Measurements from ENCODE around the gene PODNL1. TPM values are rescaled to one million over a fixed set of nuclear protein-coding genes. Genes with fewer than 3 reads are reported as not detected.

Gene PODNL1
- total RNA-seq, 1 experiment from 2014 or later, result 1.1 TPM

DNA sequence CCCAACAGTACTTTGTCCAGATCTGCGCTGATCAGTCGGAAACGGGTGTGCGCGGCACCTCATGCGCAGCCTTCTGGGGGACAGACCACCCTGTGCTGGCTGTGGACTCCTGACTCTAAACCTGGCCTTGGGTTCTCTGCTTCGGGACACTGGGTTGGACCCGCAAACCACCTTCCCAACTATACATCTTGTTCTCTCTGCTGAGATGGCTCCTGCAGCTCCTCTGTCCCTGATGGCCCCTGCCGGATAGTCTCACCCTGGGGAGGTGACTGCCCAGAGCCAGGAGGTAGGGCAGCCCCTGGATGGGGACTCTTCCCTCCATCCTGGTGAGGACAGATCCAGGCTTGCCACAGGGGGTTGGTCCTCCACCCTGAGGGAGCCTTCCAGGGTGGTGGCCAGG lies 44.6 kb upstream of the PODNL1 start:
- H3K9me3 Mint-ChIP-seq, result no peaks in the 10 kb centered on the region
- TF ChIP-seq, protein P1, sequence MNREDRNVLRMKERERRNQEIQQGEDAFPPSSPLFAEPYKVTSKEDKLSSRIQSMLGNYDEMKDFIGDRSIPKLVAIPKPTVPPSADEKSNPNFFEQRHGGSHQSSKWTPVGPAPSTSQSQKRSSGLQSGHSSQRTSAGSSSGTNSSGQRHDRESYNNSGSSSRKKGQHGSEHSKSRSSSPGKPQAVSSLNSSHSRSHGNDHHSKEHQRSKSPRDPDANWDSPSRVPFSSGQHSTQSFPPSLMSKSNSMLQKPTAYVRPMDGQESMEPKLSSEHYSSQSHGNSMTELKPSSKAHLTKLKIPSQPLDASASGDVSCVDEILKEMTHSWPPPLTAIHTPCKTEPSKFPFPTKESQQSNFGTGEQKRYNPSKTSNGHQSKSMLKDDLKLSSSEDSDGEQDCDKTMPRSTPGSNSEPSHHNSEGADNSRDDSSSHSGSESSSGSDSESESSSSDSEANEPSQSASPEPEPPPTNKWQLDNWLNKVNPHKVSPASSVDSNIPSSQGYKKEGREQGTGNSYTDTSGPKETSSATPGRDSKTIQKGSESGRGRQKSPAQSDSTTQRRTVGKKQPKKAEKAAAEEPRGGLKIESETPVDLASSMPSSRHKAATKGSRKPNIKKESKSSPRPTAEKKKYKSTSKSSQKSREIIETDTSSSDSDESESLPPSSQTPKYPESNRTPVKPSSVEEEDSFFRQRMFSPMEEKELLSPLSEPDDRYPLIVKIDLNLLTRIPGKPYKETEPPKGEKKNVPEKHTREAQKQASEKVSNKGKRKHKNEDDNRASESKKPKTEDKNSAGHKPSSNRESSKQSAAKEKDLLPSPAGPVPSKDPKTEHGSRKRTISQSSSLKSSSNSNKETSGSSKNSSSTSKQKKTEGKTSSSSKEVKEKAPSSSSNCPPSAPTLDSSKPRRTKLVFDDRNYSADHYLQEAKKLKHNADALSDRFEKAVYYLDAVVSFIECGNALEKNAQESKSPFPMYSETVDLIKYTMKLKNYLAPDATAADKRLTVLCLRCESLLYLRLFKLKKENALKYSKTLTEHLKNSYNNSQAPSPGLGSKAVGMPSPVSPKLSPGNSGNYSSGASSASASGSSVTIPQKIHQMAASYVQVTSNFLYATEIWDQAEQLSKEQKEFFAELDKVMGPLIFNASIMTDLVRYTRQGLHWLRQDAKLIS (CRISPR knock-in tag; IDR thresholded peaks at IDR 0.05; ENCODE audit: borderline replicate concordance), result no peak
- TF ChIP-seq JUN (CRISPR knock-in tag; IDR thresholded peaks at IDR 0.05), result no peak
- no peak for TF ChIP-seq JAZF1 (CRISPR knock-in tag; IDR thresholded peaks at IDR 0.05)
- no peak for TF ChIP-seq ESRRA (CRISPR knock-in tag; IDR thresholded peaks at IDR 0.05; ENCODE audit: borderline replicate concordance)
- no peak for TF ChIP-seq PRRX2 (CRISPR knock-in tag; IDR thresholded peaks at IDR 0.05)
- TF ChIP-seq, protein P2, sequence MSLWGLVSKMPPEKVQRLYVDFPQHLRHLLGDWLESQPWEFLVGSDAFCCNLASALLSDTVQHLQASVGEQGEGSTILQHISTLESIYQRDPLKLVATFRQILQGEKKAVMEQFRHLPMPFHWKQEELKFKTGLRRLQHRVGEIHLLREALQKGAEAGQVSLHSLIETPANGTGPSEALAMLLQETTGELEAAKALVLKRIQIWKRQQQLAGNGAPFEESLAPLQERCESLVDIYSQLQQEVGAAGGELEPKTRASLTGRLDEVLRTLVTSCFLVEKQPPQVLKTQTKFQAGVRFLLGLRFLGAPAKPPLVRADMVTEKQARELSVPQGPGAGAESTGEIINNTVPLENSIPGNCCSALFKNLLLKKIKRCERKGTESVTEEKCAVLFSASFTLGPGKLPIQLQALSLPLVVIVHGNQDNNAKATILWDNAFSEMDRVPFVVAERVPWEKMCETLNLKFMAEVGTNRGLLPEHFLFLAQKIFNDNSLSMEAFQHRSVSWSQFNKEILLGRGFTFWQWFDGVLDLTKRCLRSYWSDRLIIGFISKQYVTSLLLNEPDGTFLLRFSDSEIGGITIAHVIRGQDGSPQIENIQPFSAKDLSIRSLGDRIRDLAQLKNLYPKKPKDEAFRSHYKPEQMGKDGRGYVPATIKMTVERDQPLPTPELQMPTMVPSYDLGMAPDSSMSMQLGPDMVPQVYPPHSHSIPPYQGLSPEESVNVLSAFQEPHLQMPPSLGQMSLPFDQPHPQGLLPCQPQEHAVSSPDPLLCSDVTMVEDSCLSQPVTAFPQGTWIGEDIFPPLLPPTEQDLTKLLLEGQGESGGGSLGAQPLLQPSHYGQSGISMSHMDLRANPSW (CRISPR knock-in tag; conservative IDR thresholded peaks at IDR 0.05; ENCODE audit: low read depth), result no peak
- TF ChIP-seq RELA (CRISPR knock-in tag; IDR thresholded peaks at IDR 0.05; ENCODE audit: borderline replicate concordance), result no peak
- TF ChIP-seq, protein P3, sequence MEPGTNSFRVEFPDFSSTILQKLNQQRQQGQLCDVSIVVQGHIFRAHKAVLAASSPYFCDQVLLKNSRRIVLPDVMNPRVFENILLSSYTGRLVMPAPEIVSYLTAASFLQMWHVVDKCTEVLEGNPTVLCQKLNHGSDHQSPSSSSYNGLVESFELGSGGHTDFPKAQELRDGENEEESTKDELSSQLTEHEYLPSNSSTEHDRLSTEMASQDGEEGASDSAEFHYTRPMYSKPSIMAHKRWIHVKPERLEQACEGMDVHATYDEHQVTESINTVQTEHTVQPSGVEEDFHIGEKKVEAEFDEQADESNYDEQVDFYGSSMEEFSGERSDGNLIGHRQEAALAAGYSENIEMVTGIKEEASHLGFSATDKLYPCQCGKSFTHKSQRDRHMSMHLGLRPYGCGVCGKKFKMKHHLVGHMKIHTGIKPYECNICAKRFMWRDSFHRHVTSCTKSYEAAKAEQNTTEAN (CRISPR knock-in tag; IDR thresholded peaks at IDR 0.05), result no peak
- TF ChIP-seq ZNF317 (CRISPR knock-in tag; IDR thresholded peaks at IDR 0.05; ENCODE audit: borderline replicate concordance, low read depth), result no peak
- no peak for TF ChIP-seq RORB (CRISPR knock-in tag; IDR thresholded peaks at IDR 0.05)
- TF ChIP-seq, protein P4, sequence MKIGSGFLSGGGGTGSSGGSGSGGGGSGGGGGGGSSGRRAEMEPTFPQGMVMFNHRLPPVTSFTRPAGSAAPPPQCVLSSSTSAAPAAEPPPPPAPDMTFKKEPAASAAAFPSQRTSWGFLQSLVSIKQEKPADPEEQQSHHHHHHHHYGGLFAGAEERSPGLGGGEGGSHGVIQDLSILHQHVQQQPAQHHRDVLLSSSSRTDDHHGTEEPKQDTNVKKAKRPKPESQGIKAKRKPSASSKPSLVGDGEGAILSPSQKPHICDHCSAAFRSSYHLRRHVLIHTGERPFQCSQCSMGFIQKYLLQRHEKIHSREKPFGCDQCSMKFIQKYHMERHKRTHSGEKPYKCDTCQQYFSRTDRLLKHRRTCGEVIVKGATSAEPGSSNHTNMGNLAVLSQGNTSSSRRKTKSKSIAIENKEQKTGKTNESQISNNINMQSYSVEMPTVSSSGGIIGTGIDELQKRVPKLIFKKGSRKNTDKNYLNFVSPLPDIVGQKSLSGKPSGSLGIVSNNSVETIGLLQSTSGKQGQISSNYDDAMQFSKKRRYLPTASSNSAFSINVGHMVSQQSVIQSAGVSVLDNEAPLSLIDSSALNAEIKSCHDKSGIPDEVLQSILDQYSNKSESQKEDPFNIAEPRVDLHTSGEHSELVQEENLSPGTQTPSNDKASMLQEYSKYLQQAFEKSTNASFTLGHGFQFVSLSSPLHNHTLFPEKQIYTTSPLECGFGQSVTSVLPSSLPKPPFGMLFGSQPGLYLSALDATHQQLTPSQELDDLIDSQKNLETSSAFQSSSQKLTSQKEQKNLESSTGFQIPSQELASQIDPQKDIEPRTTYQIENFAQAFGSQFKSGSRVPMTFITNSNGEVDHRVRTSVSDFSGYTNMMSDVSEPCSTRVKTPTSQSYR (CRISPR knock-in tag; IDR thresholded peaks at IDR 0.05), result no peak
- TF ChIP-seq, protein P5, sequence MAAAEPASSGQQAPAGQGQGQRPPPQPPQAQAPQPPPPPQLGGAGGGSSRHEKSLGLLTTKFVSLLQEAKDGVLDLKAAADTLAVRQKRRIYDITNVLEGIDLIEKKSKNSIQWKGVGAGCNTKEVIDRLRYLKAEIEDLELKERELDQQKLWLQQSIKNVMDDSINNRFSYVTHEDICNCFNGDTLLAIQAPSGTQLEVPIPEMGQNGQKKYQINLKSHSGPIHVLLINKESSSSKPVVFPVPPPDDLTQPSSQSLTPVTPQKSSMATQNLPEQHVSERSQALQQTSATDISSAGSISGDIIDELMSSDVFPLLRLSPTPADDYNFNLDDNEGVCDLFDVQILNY (CRISPR knock-in tag; IDR thresholded peaks at IDR 0.05), result no peak
- TF ChIP-seq ZNF423 (CRISPR knock-in tag; IDR thresholded peaks at IDR 0.05), result no peak
- TF ChIP-seq KAT7 (CRISPR knock-in tag; IDR thresholded peaks at IDR 0.05; ENCODE audit: borderline replicate concordance), result no peak
- TF ChIP-seq, protein P6, sequence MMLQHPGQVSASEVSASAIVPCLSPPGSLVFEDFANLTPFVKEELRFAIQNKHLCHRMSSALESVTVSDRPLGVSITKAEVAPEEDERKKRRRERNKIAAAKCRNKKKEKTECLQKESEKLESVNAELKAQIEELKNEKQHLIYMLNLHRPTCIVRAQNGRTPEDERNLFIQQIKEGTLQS (CRISPR knock-in tag; conservative IDR thresholded peaks at IDR 0.05), result no peak
- TF ChIP-seq, protein P7, sequence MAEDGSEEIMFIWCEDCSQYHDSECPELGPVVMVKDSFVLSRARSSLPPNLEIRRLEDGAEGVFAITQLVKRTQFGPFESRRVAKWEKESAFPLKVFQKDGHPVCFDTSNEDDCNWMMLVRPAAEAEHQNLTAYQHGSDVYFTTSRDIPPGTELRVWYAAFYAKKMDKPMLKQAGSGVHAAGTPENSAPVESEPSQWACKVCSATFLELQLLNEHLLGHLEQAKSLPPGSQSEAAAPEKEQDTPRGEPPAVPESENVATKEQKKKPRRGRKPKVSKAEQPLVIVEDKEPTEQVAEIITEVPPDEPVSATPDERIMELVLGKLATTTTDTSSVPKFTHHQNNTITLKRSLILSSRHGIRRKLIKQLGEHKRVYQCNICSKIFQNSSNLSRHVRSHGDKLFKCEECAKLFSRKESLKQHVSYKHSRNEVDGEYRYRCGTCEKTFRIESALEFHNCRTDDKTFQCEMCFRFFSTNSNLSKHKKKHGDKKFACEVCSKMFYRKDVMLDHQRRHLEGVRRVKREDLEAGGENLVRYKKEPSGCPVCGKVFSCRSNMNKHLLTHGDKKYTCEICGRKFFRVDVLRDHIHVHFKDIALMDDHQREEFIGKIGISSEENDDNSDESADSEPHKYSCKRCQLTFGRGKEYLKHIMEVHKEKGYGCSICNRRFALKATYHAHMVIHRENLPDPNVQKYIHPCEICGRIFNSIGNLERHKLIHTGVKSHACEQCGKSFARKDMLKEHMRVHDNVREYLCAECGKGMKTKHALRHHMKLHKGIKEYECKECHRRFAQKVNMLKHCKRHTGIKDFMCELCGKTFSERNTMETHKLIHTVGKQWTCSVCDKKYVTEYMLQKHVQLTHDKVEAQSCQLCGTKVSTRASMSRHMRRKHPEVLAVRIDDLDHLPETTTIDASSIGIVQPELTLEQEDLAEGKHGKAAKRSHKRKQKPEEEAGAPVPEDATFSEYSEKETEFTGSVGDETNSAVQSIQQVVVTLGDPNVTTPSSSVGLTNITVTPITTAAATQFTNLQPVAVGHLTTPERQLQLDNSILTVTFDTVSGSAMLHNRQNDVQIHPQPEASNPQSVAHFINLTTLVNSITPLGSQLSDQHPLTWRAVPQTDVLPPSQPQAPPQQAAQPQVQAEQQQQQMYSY (CRISPR knock-in tag; IDR thresholded peaks at IDR 0.05), result no peak
- TF ChIP-seq IRF2 (CRISPR knock-in tag; IDR thresholded peaks at IDR 0.05; ENCODE audit: borderline replicate concordance, low read depth), result no peak
- peaks cover 49% of the 10 kb centered on the region for H3K4me1 Mint-ChIP-seq
- H3K27me3 Mint-ChIP-seq (ENCODE audit: low read depth), result no peaks in the 10 kb centered on the region; the same call in 1 of the 2 replicates
- no peak overlapping the region for H3K27ac Mint-ChIP-seq
- DNase-seq (ENCODE audit: low spot score) (no peak), ATAC-seq (no peak)
- H3K36me3 Mint-ChIP-seq, result no peaks in the 10 kb centered on the region
- no peak overlapping the region for H3K4me3 Mint-ChIP-seq
- POLR2A ChIA-PET, result no interaction called here
- CTCF ChIA-PET, result interaction anchor here (0.5 to 1.0 kb wide), 2 partner anchors 74 to 402 kb away, joined by 4 read pairs; no protein-coding TSS in a partner anchor
